ENCODE results near the gene DOCK4. TPM values are rescaled to one million over a fixed set of nuclear protein-coding genes. Genes with fewer than 3 reads are reported as not detected.

Gene DOCK4
- total RNA-seq, 1 donor from 2014 or later, result 4.5 TPM

- DNase-seq (ENCODE audit: low read depth) (no peak), FAIRE-seq (no peak)
- Histone ChIP-seq H3K4me3 (ENCODE audit: low read depth, low read length) (no peak overlapping the region), H3K36me3 (ENCODE audit: control insufficient read depth, insufficient read depth, low read length) (no peaks in the 10 kb centered on the region), H3K27me3 (ENCODE audit: control insufficient read depth, insufficient read depth, low read length) (no peaks in the 10 kb centered on the region)
- TF ChIP-seq CTCF (IDR thresholded peaks at IDR 0.05; ENCODE audit: insufficient read depth, low read length, severe bottlenecking), result no peak
Measured at GRCh38 chr7:112140600-112140999, 65.6 kb downstream of the DOCK4 start.

- FAIRE-seq (no peak), DNase-seq (ENCODE audit: low read depth) (no peak)
- TF ChIP-seq CTCF (IDR thresholded peaks at IDR 0.05; ENCODE audit: insufficient read depth, low read length, severe bottlenecking), result no peak
- H3K36me3 ChIP-seq (ENCODE audit: control insufficient read depth, insufficient read depth, low read length), result no peaks in the 10 kb centered on the region
- H3K4me3 ChIP-seq (ENCODE audit: low read depth, low read length), result no peak overlapping the region
- H3K27me3 ChIP-seq (ENCODE audit: control insufficient read depth, insufficient read depth, low read length), result no peaks in the 10 kb centered on the region
Measured at GRCh38 chr7:112138938-112139337, 67.3 kb downstream of the DOCK4 start.

GRCh38 chr7:112138325-112138852 lies 67.8 kb downstream of the DOCK4 start:
- H3K4me3 ChIP-seq (ENCODE audit: low read depth, low read length), result no peak overlapping the region
- H3K36me3 ChIP-seq (ENCODE audit: control insufficient read depth, insufficient read depth, low read length), result no peaks in the 10 kb centered on the region
- FAIRE-seq (no peak), DNase-seq (ENCODE audit: low read depth) (no peak)
- H3K27me3 ChIP-seq (ENCODE audit: control insufficient read depth, insufficient read depth, low read length), result no peaks in the 10 kb centered on the region
- no peak for TF ChIP-seq CTCF (IDR thresholded peaks at IDR 0.05; ENCODE audit: insufficient read depth, low read length, severe bottlenecking)

- no peak for FAIRE-seq
Measured at GRCh38 chr7:112137141-112138101, 68.8 kb downstream of the DOCK4 start.

GRCh38 chr7:112136271-112137008 lies 69.8 kb downstream of the DOCK4 start:
- Histone ChIP-seq H3K36me3 (ENCODE audit: control insufficient read depth, insufficient read depth, low read length) (no peaks in the 10 kb centered on the region), H3K4me3 (ENCODE audit: low read depth, low read length) (no peak overlapping the region), H3K27me3 (ENCODE audit: control insufficient read depth, insufficient read depth, low read length) (no peaks in the 10 kb centered on the region)
- FAIRE-seq (no peak), DNase-seq (ENCODE audit: low read depth) (no peak)
- TF ChIP-seq CTCF (IDR thresholded peaks at IDR 0.05; ENCODE audit: insufficient read depth, low read length, severe bottlenecking), result no peak

More at GRCh38 chr7:112137141-112138101, 68.8 kb downstream of the DOCK4 start:
- no peak for TF ChIP-seq CTCF (IDR thresholded peaks at IDR 0.05; ENCODE audit: insufficient read depth, low read length, severe bottlenecking)
- H3K36me3 ChIP-seq (ENCODE audit: control insufficient read depth, insufficient read depth, low read length), result no peaks in the 10 kb centered on the region
- H3K27me3 ChIP-seq (ENCODE audit: control insufficient read depth, insufficient read depth, low read length), result no peaks in the 10 kb centered on the region
- H3K4me3 ChIP-seq (ENCODE audit: low read depth, low read length), result no peak overlapping the region
- no peak for DNase-seq (ENCODE audit: low read depth)
